OCI-LY7 (cell line): ENCODE results near the gene ARL9.

Experiments used
- EZH2phosphoT487 ChIP-seq: fragments of 200-600 bp; sonication (generic); IDR thresholded peaks from 2 replicates; pipeline ENCODE4 v1.6.1; 2018; ENCODE audit warnings: low read depth, borderline replicate concordance, mild to moderate bottlenecking, mixed run types, antibody characterized with exemption, low read length, moderate library complexity, mixed read lengths
- TF ChIP-seq, protein P1 (sequence below): fragments of 200-600 bp; sonication (generic); conservative IDR thresholded peaks from 2 replicates; pipeline ENCODE4 v1.5.1; 2014; ENCODE audit warnings: mild to moderate bottlenecking, antibody characterized with exemption, low read length, moderate library complexity, mixed read lengths

DNA sequence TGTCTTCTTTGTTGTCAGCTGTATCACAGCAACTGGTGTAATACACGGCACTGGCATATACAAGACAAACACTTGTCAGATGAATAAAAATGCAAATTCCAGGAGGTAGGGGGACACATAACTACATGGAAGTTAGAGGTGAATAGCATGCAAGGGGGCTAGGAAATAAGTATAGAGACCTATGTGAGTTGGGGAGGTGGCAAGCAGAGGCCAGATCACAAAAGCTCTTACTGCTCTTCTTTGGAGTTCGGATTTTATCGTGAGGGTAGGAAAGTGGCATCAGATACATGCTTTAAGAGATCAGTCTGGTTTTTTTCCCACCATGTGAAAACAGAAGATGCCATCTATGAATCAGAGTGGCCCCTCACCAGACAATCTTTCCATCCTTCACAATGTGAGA lies 41.0 kb upstream of the ARL9 start:
- TF ChIP-seq, protein P1, sequence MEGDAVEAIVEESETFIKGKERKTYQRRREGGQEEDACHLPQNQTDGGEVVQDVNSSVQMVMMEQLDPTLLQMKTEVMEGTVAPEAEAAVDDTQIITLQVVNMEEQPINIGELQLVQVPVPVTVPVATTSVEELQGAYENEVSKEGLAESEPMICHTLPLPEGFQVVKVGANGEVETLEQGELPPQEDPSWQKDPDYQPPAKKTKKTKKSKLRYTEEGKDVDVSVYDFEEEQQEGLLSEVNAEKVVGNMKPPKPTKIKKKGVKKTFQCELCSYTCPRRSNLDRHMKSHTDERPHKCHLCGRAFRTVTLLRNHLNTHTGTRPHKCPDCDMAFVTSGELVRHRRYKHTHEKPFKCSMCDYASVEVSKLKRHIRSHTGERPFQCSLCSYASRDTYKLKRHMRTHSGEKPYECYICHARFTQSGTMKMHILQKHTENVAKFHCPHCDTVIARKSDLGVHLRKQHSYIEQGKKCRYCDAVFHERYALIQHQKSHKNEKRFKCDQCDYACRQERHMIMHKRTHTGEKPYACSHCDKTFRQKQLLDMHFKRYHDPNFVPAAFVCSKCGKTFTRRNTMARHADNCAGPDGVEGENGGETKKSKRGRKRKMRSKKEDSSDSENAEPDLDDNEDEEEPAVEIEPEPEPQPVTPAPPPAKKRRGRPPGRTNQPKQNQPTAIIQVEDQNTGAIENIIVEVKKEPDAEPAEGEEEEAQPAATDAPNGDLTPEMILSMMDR: no peak
- no peak for TF ChIP-seq EZH2phosphoT487
